Endometrial microvascular endothelial cells (primary cell): ENCODE results near the gene PMFBP1. TPM values are rescaled to one million over a fixed set of nuclear protein-coding genes. Genes with fewer than 3 reads are reported as not detected.

ENCODE experiments used
- in situ Hi-C: cut with HindIII; loops from 2 replicates; pipeline ENCODE4 v1.10.0; 2017; ENCODE audit warnings: low sequenced_read_pairs, low pct_unique_long_range_greater_than_20kb; ENCODE audit errors: inconsistent ontology term
- total RNA-seq: library from RNA; depleted of rRNA; stranded (reverse); fragments of >200 nt; gene quantifications from one replicate; pipeline ENCODE4 v1.2.3, GENCODE V29; 2015; ENCODE audit errors: inconsistent ontology term

The PMFBP1 gene, protein sequence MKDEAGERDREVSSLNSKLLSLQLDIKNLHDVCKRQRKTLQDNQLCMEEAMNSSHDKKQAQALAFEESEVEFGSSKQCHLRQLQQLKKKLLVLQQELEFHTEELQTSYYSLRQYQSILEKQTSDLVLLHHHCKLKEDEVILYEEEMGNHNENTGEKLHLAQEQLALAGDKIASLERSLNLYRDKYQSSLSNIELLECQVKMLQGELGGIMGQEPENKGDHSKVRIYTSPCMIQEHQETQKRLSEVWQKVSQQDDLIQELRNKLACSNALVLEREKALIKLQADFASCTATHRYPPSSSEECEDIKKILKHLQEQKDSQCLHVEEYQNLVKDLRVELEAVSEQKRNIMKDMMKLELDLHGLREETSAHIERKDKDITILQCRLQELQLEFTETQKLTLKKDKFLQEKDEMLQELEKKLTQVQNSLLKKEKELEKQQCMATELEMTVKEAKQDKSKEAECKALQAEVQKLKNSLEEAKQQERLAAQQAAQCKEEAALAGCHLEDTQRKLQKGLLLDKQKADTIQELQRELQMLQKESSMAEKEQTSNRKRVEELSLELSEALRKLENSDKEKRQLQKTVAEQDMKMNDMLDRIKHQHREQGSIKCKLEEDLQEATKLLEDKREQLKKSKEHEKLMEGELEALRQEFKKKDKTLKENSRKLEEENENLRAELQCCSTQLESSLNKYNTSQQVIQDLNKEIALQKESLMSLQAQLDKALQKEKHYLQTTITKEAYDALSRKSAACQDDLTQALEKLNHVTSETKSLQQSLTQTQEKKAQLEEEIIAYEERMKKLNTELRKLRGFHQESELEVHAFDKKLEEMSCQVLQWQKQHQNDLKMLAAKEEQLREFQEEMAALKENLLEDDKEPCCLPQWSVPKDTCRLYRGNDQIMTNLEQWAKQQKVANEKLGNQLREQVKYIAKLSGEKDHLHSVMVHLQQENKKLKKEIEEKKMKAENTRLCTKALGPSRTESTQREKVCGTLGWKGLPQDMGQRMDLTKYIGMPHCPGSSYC
- not detected for total RNA-seq

- in situ Hi-C loops, result no loop called here
Measured at GRCh38 chr16:72172105-72173034, at the start of gene PMFBP1. PMFBP1 (minus strand) TSS chr16:72172155; CDS start chr16:72171208, 947 bp downstream.

DNA sequence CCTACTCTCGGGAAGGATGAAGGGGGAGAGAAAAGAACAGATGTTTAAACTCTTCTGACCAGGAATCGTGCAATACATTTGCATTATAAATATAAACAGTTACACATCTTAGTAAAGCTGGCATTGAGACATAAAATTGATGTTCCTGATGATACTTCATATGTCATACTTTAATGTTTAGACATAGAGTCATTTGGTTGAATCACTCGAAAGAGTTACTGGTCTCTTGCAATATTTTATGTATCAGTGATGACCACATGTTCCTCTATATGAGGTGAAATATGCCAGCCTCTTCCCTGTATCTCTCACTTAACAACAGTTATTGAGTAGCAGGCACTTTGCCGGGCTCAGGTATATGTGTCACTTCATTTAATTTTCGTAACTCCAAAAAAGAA is 49.7 kb upstream of the PMFBP1 start:
- in situ Hi-C loops, result no loop called here

DNA sequence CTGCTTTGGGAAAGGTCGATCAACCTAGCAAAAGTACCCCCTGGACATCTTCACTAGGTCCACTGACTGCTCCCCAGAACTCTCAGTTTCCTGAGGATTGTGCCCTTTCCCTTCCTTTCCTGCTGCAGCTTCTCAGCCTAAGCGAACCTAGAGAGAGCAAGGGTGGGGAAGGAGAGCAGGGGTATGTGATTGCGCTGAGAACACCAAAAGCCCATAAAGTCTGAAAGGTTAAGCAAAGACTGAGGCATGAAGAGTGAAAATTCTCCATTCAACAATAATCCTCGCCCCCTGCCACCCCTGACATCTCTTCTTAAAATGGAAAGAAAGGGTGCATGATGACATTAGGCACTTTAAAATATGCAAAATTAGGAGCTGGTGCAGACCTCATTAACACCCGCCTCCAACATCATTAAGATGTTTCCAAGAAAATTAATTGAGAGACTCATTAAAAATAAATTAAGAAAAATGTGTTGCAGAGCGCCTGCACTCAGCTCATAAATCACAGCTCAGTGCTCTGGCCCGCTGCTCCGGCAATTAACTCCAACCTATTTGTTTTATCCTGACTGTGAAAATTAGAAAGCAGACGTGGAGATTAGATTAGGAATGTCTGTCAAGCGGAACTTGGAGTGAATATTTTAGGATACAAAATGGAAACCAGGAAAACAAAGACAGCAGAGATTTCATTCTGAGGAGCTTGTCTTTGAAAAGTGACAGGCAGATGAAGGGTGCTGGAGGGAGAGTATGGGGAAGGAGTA is 49.1 kb upstream of the PMFBP1 start:
- in situ Hi-C loops, result no loop called here

- in situ Hi-C loops, result no loop called here
Measured at GRCh38 chr16:72219282-72219681, 47.3 kb upstream of the PMFBP1 start.

- in situ Hi-C loops, result no loop called here
Measured at GRCh38 chr16:72216767-72217166, 44.8 kb upstream of the PMFBP1 start.

GRCh38 chr16:72214821-72215220 is 42.9 kb upstream of the PMFBP1 start:
- in situ Hi-C loops, result no loop called here

- in situ Hi-C loops, result no loop called here
Measured at GRCh38 chr16:72211110-72211509, 39.2 kb upstream of the PMFBP1 start.

DNA sequence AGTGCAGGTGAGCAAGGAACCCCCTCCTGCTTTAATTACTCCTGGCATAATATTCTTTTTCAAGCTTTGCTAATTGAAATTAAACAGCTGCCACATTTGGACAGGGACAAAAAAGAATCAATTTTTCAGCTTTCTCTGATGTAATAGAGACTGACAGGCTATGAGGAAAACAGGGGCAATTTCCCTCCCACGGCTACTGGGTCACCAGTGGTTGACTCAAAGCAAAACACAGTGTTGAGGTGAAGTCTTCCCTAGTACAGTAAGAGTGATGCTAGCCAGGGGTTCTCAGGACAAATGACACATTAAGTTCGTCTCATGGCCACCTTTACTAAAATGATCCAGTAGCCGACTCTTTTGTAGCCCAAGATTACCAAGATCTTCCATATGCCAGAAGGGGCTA is 38.6 kb upstream of the PMFBP1 start:
- in situ Hi-C loops, result no loop called here

DNA sequence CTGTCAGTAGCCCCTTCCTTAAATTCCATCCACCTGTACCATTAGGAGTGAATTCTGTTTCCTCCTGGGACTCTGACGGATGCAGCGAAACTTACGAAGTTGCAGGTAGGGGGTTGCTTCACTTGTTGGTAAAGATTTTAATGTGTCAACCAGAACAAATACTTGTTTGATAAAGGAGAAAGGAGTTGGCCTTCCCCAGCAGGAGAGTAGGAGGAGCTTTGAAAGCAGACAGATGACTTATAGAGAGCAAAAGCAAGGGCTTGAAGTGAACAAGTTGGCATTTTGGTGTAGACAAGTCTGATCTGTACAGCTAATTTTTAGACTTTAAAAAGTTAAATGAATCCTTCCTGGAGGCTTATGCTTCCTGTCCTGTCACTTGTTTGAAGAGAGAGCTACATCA is 38.1 kb upstream of the PMFBP1 start:
- in situ Hi-C loops, result no loop called here

- in situ Hi-C loops, result no loop called here
Measured at GRCh38 chr16:72206299-72206698, 34.3 kb upstream of the PMFBP1 start.

GRCh38 chr16:72203401-72203800 is 31.4 kb upstream of the PMFBP1 start:
- in situ Hi-C loops, result no loop called here

DNA sequence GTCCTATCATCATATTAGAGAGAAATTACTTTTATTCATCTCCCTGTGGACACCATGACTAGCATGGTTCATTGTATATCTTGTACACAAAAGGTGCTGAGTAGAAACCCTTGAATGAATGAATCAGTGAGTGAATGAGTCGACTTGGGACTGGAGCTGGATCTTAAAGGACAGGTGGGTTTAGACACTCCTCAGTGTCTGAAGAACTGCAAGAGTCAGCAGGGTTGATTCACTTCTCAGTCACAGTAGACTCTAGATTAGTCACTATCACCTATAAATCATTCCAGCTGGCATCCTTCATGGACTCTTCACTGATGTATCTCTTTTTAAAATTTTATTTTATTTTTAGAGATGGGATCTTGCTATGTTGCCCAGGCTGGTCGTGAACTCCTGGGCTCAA is 30.1 kb upstream of the PMFBP1 start:
- in situ Hi-C loops, result no loop called here

- in situ Hi-C loops, result no loop called here
Measured at GRCh38 chr16:72201387-72201786, 29.4 kb upstream of the PMFBP1 start.

GRCh38 chr16:72199761-72200337 is 27.9 kb upstream of the PMFBP1 start:
- in situ Hi-C loops, result no loop called here

DNA sequence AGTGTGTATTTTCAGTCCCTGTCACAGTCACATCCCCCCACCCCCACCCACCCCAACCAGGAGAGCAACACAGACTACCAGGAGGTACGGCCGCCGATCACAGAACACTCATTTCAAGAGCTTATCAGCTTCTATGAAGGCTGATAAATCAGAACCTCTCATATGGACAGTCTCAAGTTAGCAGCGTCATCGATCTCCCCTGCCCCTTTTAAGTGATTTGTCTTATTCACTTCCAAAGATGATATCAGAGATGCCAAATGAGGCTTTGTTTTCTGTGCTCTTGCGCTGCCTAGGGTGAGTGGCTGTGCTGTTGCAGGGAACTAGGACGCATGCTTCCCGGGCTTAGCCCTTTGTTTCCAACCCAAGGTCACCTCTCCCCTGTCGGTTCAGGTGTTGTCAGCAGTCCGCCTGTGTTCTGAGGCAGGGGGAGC is 26.8 kb upstream of the PMFBP1 start:
- in situ Hi-C loops, result no loop called here

- in situ Hi-C loops, result no loop called here
Measured at GRCh38 chr16:72198021-72198711, 26.2 kb upstream of the PMFBP1 start.

DNA sequence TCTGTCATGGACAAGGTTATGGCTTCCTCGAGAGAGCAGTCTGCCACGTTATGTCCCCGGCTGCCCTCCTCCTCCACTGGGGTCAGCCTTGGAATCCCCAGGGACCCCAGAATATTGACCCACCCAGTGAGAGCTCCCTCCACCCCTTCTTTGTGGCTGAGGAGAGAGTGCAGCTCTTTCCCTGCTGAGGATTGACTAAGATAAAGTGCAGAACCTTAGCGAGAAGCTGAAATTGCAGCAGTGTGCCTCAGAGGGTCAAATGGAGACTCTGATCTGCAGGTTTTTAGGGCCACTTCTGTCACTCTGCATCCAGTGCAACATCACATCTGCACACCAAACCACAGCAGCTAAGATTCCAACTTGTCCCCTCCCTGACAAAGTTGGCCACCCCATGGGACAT is 25.6 kb upstream of the PMFBP1 start:
- in situ Hi-C loops, result no loop called here
